B cell (primary cell): ENCODE measurements around the gene AFAP1L1. TPM values are rescaled to one million over a fixed set of nuclear protein-coding genes. Genes with fewer than 3 reads are reported as not detected.

Experiments
- ATAC-seq: fragments of 200-7000 bp; cut with Tn5 transposase; one replicate; pipeline ENCODE4 v1.10.0; 2021; ENCODE audit warnings: low read depth, mild to moderate bottlenecking, moderate number of reproducible peaks, moderate library complexity
- CTCF ChIA-PET: fragments of 350-600 bp; sonication (Branson Sonifier 250); formaldehyde crosslinking; loops from one replicate; lab custom pipeline; 2021; ENCODE audit warnings: antibody characterized with exemption, inconsistent platforms; lab: Charles Lee
- POLR2A ChIA-PET: fragments of 350-600 bp; sonication (Branson Sonifier 250); formaldehyde crosslinking; loops from one replicate; lab custom pipeline; 2021; ENCODE audit warnings: antibody characterized with exemption; lab: Charles Lee
- DNase-seq: peaks from one replicate; pipeline ENCODE4 v3.0.0; 2013
- H2AFZ ChIP-seq: 2 replicates; pipeline ENCODE4 v1.6.1; 2012; ENCODE audit warnings: mild to moderate bottlenecking, low read depth, low read length; ENCODE audit not compliant: insufficient read depth, poor library complexity, severe bottlenecking
- H3K27ac ChIP-seq, 2 donors: 1 replicate in 1 of 2; 2 replicates in 1 of 2; pipeline ENCODE4 v1.5.1; 2012 to 2013; ENCODE audit warnings: low read length in 2 of 2, mild to moderate bottlenecking in 2 of 2, moderate library complexity in 1 of 2
- H3K27me3 ChIP-seq, 4 experiments: fragments of 200-600 bp in 1 of 4; sonication (generic) in 1 of 4; replicated peaks in 1 of 4; 1 replicate in 2 of 4; 2 replicates in 2 of 4; pipeline versions ENCODE4 v1.6.1 to v1.7.0; 2013 to 2016; ENCODE audit warnings: low read length in 3 of 4, mild to moderate bottlenecking in 2 of 4, mixed read lengths in 1 of 4, moderate library complexity in 1 of 4; ENCODE audit not compliant: insufficient read depth in 4 of 4, control insufficient read depth in 3 of 4; ENCODE audit errors: control extremely low read depth in 1 of 4
- H3K36me3 ChIP-seq, 2 experiments: replicated peaks in 1 of 2; 1 replicate in 1 of 2; 2 replicates in 1 of 2; pipeline versions ENCODE4 v1.6.1 to v1.7.1; 2013; ENCODE audit warnings: low read length in 1 of 2; ENCODE audit not compliant: insufficient read depth in 2 of 2, control insufficient read depth in 1 of 2; ENCODE audit errors: control extremely low read depth in 1 of 2, extremely low read depth in 1 of 2
- H3K4me1 ChIP-seq, 2 donors: fragments of 200-600 bp in 1 of 2; sonication (generic) in 1 of 2; 1 replicate in 1 of 2; 2 replicates in 1 of 2; pipeline versions ENCODE4 v1.5.1 to v1.6.1; 2013 to 2017; ENCODE audit warnings: low read length in 2 of 2; ENCODE audit not compliant: control insufficient read depth in 2 of 2, insufficient read depth in 2 of 2
- H3K4me2 ChIP-seq: replicated peaks from 2 replicates; pipeline ENCODE3; 2012; ENCODE audit warnings: mild to moderate bottlenecking, low read depth, low read length; ENCODE audit not compliant: poor library complexity, severe bottlenecking
- H3K4me3 ChIP-seq, 5 experiments: fragments of 200-600 bp in 1 of 5; sonication (generic) in 1 of 5; 1 replicate in 3 of 5; 2 replicates in 2 of 5; pipeline versions ENCODE4 v1.5.1 to v1.7.0; 2011 to 2016; ENCODE audit warnings: low read length in 4 of 5, mild to moderate bottlenecking in 4 of 5, low read depth in 2 of 5, control low read depth in 1 of 5, moderate library complexity in 1 of 5; ENCODE audit not compliant: insufficient read depth in 1 of 5; ENCODE audit errors: control extremely low read depth in 1 of 5, extremely low read depth in 1 of 5
- H3K79me2 ChIP-seq: fragments of 200-600 bp; sonication (generic); one replicate; pipeline ENCODE4 v1.6.0; 2016; ENCODE audit warnings: low read length; ENCODE audit not compliant: control insufficient read depth, insufficient read depth
- H3K9ac ChIP-seq: fragments of 200-600 bp; sonication (generic); 2 replicates; pipeline ENCODE4 v1.6.1; 2017; ENCODE audit warnings: mild to moderate bottlenecking, low read length, moderate library complexity
- H3K9me3 ChIP-seq, 3 donors: one replicate each; pipeline versions ENCODE4 v1.6.1 to v1.7.1; 2013; ENCODE audit warnings: low read length in 2 of 3; ENCODE audit not compliant: control insufficient read depth in 2 of 3, insufficient read depth in 1 of 3; ENCODE audit errors: control extremely low read depth in 1 of 3
- H4K20me1 ChIP-seq: 2 replicates; pipeline ENCODE4 v1.6.0; 2012; ENCODE audit warnings: mild to moderate bottlenecking, low read length; ENCODE audit not compliant: insufficient read depth, control insufficient read depth, poor library complexity, severe bottlenecking
- H3K27ac Mint-ChIP-seq: one replicate; pipeline ENCODE4 v1.8.0; 2021; ENCODE audit warnings: mixed read lengths
- H3K27me3 Mint-ChIP-seq: one replicate; pipeline ENCODE4 v1.8.0; 2021; ENCODE audit warnings: mixed read lengths
- H3K4me1 Mint-ChIP-seq: one replicate; pipeline ENCODE4 v1.8.0; 2021; ENCODE audit warnings: mixed read lengths
- H3K4me3 Mint-ChIP-seq: one replicate; pipeline ENCODE4 v1.8.0; 2021; ENCODE audit warnings: mixed read lengths
- H3K9me3 Mint-ChIP-seq: one replicate; pipeline ENCODE4 v1.8.0; 2022; ENCODE audit warnings: mixed read lengths; ENCODE audit not compliant: insufficient read depth
- EZH2 ChIP-seq: IDR thresholded peaks from 2 replicates; pipeline ENCODE4 v1.6.1; 2012; ENCODE audit warnings: borderline replicate concordance, low read depth, mild to moderate bottlenecking, moderate library complexity, low read length; ENCODE audit not compliant: insufficient read depth, poor library complexity, severe bottlenecking
- WGBS: methylation state at CpG from one replicate; pipeline ENCODE4 v1.1.5; 2013; ENCODE audit warnings: missing lambda C conversion rate; ENCODE audit not compliant: insufficient coverage; 5-methylcytosine and 5-hydroxymethylcytosine counted together
- intact Hi-C: fragments of 100-400 bp; cut with micrococcal nuclease; formaldehyde crosslinking; loops from one replicate; pipeline ENCODE4 v1.10.0; 2022
- polyA plus RNA-seq: library from polyadenylated mRNA; depleted of rRNA; stranded (reverse); fragments of >200 nt; gene quantifications from 2 replicates; pipeline ENCODE4 v1.2.3, GENCODE V29; 2012
- total RNA-seq, 2 donors: library from RNA; stranded (reverse); fragments of 120-200 nt in 1 of 2; gene quantifications; 1 replicate in 1 of 2; 2 replicates in 1 of 2; pipeline versions ENCODE4 v1.2.3 to v1.2.4, GENCODE V29; 2013 to 2022
- TF ChIP-seq, protein P1 (sequence below): fragments of 200-600 bp; IDR thresholded peaks from one replicate; pipeline ENCODE4 v1.8.0; 2022; ENCODE audit warnings: antibody characterized with exemption, mild to moderate bottlenecking

Gene AFAP1L1
- total and polyA plus RNA-seq, 2 donors (not counting 1 experiment from before 2014, with no cell fraction given): not detected

DNA sequence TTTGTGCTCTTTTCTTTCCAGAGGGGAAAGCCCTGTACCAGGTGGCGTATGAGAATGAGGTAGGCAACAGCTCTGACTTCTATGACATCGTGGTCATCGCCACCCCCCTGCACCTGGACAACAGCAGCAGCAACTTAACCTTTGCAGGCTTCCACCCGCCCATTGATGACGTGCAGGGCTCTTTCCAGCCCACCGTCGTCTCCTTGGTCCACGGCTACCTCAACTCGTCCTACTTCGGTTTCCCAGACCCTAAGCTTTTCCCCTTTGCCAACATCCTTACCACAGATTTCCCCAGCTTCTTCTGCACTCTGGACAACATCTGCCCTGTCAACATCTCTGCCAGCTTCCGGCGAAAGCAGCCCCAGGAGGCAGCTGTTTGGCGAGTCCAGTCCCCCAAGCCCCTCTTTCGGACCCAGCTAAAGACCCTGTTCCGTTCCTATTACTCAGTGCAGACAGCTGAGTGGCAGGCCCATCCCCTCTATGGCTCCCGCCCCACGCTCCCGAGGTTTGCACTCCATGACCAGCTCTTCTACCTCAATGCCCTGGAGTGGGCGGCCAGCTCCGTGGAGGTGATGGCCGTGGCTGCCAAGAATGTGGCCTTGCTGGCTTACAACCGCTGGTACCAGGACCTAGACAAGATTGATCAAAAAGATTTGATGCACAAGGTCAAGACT, 96.5 kb downstream of the AFAP1L1 start:
- TF ChIP-seq EZH2: no peak
- TF ChIP-seq, protein P1, sequence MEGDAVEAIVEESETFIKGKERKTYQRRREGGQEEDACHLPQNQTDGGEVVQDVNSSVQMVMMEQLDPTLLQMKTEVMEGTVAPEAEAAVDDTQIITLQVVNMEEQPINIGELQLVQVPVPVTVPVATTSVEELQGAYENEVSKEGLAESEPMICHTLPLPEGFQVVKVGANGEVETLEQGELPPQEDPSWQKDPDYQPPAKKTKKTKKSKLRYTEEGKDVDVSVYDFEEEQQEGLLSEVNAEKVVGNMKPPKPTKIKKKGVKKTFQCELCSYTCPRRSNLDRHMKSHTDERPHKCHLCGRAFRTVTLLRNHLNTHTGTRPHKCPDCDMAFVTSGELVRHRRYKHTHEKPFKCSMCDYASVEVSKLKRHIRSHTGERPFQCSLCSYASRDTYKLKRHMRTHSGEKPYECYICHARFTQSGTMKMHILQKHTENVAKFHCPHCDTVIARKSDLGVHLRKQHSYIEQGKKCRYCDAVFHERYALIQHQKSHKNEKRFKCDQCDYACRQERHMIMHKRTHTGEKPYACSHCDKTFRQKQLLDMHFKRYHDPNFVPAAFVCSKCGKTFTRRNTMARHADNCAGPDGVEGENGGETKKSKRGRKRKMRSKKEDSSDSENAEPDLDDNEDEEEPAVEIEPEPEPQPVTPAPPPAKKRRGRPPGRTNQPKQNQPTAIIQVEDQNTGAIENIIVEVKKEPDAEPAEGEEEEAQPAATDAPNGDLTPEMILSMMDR: no peak
- no peak overlapping the region for H2AFZ ChIP-seq
- 93% methylated on average over 21 of the region's 22 CpGs for WGBS

DNA sequence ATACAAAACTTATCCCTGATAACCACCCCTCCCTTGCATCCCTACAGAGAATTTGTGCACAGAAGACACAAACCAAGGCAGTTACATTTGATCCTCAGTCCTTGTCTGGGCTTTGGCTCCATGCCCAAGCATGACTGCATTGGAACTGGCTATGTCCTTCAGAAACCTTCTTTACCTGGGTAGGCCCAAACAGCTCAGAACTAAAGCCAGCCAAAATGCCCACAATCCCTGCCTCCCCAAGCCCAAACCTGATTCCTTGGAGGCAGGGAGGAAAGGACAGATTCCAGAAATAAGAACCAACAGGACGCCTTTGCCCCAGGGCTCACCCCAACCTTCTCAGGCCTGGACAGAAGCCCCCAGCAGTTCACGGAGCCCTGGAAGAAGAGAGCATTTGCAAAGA, 99.2 kb downstream of the AFAP1L1 start:
- no peak for ATAC-seq
- WGBS: 63% methylated on average over 1 of the region's 2 CpGs

More for the DNA sequence above, 96.5 kb downstream of the AFAP1L1 start:
- no peak overlapping the region for H3K9ac ChIP-seq
- no peaks in the 10 kb centered on the region for H4K20me1 ChIP-seq
- H3K9me3 ChIP-seq: no peaks in the 10 kb centered on the region
- peaks cover 0 to 3% of the 10 kb centered on the region in 2 experiments for H3K36me3 ChIP-seq
- ATAC-seq (no peak), DNase-seq (no peak)
- H3K27ac ChIP-seq: no peak overlapping the region
- CTCF ChIA-PET: interaction anchor here (0.7 to 8.0 kb wide), 19 partner anchors 7 to 250 kb away, joined by 3 to 134 read pairs (median 8); partner anchors contain the start of genes CSNK1A1, GRPEL2 and PCYOX1L
- POLR2A ChIA-PET: interaction anchor here (2.0 kb wide), 1 partner anchor 23 kb away, joined by 5 read pairs; the partner anchor contains the start of gene GRPEL2
- H3K27me3 ChIP-seq: no peaks in the 10 kb centered on the region
- H3K4me1 ChIP-seq: peaks cover 0 to 6% of the 10 kb centered on the region in 2 donors
- H3K4me2 ChIP-seq: no peak overlapping the region
- Mint-ChIP-seq H3K4me1 (peaks cover 9% of the 10 kb centered on the region), H3K4me3 (no peak overlapping the region), H3K9me3 (no peaks in the 10 kb centered on the region), H3K27ac (no peak overlapping the region), H3K27me3 (no peaks in the 10 kb centered on the region)
- no peak overlapping the region for H3K4me3 ChIP-seq
- intact Hi-C loops: loop anchor here (1.0 kb wide), 1 partner anchor 11 kb away; no protein-coding TSS in a partner anchor
- peaks cover 4% of the 10 kb centered on the region for H3K79me2 ChIP-seq

More for the DNA sequence above, 99.2 kb downstream of the AFAP1L1 start:
- Histone ChIP-seq H4K20me1 (no peaks in the 10 kb centered on the region), H2AFZ (no peak overlapping the region), H3K4me2 (no peak overlapping the region), H3K27ac (no peak overlapping the region), H3K36me3 (no peaks in the 10 kb centered on the region), H3K4me3 (no peak overlapping the region), H3K27me3 (no peaks in the 10 kb centered on the region), H3K79me2 (no peaks in the 10 kb centered on the region), H3K9me3 (no peaks in the 10 kb centered on the region), H3K9ac (no peak overlapping the region), H3K4me1 (peaks cover 0 to 6% of the 10 kb centered on the region in 2 donors)
- H3K27me3 Mint-ChIP-seq: no peaks in the 10 kb centered on the region
- H3K9me3 Mint-ChIP-seq: no peaks in the 10 kb centered on the region
- H3K27ac Mint-ChIP-seq: no peak overlapping the region
- no peak overlapping the region for H3K4me3 Mint-ChIP-seq
- intact Hi-C loops: no loop called here
- peaks cover 9% of the 10 kb centered on the region for H3K4me1 Mint-ChIP-seq
- no peak for DNase-seq
- ChIA-PET POLR2A (no interaction called here), CTCF (interaction anchor here (0.9 to 8.0 kb wide), 16 partner anchors 9 to 201 kb away, joined by 3 to 134 read pairs (median 4); partner anchors contain the start of genes GRPEL2 and PCYOX1L)
- TF ChIP-seq, protein P1: no peak
- TF ChIP-seq EZH2: no peak
